ENCODE results near the gene EAF1.
"Not testable (repeated sequence)": the region's sequence is repeated elsewhere in the genome, so short reads cannot be mapped to it uniquely, and the experiment has no call there.

The EAF1 gene

DNA sequence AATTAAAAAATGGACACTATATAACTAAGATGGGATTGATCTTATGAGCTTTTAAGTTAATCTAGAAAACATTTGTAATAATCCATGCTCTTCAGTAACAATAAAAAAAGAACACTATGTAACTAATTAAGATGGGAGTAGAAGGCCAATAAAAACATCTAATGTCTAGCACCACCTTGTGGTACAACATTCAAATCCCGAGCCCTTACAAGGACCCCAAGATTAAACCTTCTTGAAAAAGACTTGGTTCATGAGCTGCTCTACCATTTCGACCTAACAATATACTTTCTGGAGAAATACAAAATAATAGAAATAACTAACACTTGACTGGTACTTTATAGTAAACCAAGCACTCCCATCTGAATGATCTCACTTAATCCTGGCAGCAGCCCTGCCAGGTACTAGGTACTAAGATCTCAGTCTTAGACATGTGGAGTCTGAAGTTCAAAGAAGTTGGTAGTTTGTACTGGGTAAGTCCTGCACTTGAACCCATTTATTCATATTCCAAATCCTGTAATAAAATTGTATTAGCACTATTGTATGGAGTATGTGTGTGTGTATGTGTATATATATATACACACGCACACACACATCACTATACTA is 21.8 kb upstream of the EAF1 start:
- no peak for DNase-seq (ENCODE audit: low spot score)

DNA sequence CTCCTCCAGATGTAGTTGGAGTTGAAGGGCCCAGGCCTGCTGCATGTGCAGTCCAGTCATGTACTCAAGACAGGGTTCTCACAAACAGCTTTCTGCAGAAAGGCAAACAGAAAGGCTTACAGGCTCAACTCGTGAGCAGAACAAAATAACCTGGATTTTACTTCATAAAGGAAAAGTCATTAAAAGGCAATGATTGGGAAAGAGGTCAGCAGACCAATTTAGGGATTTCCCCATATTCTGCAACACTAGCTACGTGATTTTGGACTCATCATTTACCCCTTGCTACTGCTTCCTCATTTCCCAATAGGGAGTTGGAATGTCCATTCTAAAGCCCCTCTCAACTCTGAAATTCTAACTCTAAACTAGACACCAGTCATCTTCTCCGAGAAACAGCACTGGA is 18.2 kb upstream of the EAF1 start:
- no peak for DNase-seq (ENCODE audit: low spot score)

DNA sequence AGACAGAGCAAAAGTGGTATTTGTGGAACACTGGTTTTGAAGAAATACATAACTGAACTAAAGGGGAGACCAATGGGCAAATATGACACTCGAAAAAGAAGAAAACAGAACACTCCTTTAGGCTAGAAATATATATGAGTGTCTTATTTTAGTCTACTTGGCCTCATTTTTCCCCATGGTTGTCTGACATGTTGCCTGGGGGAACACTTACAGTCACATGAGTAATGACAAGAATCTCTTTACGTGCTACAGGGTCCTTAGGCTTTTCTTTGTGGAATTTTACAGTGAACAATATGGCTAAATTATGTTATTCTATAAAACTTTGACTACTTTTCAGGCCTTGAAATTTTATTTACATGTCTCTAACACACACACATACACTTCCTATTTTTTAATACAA is 17.6 kb upstream of the EAF1 start:
- DNase-seq (ENCODE audit: low spot score), result no peak

DNA sequence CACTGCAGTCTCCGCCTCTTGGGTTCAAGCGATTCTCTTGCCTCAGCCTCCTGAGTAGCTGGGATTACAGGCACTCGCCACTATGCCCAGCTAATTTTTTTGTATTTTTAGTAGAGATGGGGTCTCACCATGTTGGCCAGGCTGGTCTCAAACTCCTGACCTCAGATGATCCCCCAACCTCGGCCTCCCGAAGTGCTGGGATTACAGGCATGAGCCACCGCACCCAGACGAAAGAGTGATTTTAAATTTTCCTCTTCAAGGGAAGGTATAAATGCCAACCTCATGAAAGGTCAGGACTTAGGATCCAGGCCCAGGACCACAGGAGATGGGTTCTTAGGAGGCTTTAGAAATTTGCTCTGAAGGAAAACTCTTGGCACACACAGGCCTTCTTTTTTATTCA is 16.4 kb upstream of the EAF1 start:
- DNase-seq (ENCODE audit: low spot score), result not testable (repeated sequence)

DNA sequence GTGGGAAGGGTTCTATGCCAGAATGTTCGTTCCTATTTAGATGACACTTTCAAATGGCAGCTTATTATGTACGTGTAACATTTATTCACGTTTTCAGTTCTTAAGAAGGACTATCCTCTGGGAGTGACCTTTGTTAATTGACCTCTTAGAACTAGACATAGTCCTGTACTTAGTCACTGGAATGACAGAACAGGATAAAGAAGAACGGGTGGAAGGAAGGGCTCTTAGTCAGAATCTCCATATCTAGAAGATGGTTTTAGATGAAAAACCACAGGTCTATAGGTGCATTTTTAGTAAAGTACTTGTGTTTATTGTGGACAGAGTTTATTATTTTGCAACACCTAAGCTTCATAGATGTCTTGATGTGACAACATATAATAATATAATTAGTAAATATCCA is 6.5 kb upstream of the EAF1 start:
- DNase-seq (ENCODE audit: low spot score), result no peak

DNA sequence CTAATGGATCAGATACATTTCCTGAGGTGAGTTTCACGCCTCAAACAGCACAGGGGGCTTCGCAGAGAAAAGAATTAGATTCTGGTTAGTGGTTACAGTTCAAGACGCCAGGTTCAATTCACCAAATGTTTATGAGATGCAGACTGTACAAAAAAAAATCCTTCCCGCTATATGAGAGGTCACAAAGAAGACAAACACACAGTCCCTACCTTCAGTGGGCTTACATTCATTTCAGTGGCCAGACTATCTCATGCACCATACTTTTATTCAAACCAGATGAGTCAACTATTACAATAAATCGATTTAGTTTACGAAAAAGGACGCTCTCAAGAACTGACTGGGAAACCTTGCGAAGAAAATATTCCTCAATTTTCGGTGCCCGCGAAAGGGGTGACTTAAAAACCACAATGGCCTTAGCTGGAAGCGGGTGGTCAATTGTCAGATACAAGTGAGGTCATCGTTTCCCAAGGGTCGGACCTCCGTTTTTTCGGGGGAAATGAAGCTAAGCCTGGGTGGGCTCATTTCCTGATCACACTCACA is 749 bp upstream of the EAF1 start:
- DNase-seq (ENCODE audit: low spot score), result no peak

DNA sequence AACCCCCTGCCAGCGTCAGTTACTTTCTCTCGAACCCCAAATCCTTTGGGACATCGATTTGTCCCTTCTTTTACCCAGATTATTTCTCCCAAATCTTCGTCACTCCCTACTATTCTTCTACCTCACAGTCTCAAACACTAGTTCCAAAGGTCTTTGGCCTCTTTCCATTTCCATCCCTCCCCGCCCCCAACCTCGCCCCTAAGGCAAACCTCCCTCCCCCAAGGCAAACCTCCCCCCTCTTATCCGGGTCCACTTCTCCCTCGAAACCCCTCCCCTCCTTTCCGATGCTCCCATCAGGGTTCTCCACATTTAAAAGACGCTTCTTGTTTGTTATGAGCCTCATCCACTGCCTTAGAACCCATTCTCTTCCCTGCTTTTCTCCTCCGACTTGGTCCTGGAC is 583 bp downstream of the EAF1 start:
- DNase-seq (ENCODE audit: low spot score), result no peak

DNA sequence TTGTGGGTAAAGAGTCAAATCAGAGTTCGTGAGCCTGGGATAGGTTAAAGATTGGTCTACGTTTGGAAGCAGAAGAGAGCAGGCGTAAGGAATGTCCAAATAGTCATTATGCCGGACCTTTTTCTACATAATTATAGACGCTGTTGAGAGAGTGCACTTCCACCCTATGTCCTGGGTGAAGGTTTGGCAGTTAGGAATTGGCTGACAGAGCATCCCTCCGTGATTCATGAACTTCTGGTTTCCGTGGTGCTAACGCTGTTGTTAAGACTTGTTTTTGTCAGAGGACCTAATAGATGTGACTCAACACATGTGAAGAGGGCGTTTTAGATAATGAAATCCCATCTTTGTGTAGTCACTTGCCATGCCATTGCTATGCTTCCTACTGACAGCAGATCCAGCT is 1.1 kb downstream of the EAF1 start:
- DNase-seq (ENCODE audit: low spot score), result no peak

DNA sequence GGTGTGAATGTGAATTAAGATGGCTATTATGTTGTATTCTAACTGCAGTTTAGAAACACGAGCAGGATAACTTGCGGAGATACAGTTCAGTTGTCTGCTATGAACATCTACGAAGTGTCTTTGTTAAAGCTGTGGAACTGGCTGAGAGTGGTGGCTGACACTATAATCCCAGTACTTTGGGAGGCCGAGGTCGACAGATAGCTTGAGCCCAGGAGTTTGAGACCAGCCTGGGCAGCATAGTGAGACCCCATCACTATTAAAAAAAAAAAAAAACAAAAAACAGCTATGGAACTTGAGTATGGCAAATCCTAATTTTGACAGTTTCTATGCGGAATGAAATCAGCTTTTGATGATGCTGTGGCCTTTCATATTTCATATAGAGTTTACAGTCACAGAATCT is 1.7 kb downstream of the EAF1 start:
- DNase-seq (ENCODE audit: low spot score), result no peak

DNA sequence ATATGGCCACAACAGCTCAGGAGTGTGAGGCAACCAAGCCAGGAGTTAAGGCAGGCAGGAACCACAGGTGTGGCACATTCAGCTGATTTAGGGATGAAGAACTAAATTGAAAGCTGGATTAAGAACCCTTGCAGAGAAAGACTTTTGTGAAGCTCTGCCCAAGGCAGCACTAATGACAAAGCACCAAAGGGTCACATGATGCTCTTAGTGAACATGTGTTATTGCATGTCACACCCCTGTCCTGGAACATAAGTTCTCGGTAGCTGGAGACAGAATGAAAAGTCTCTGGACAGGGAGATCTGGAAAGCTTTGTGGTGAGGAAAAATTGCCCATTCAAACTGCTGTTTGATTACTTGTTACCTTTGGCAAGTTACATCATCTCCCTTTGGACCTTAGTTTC is 3.2 kb downstream of the EAF1 start:
- no peak for DNase-seq (ENCODE audit: low spot score)

DNA sequence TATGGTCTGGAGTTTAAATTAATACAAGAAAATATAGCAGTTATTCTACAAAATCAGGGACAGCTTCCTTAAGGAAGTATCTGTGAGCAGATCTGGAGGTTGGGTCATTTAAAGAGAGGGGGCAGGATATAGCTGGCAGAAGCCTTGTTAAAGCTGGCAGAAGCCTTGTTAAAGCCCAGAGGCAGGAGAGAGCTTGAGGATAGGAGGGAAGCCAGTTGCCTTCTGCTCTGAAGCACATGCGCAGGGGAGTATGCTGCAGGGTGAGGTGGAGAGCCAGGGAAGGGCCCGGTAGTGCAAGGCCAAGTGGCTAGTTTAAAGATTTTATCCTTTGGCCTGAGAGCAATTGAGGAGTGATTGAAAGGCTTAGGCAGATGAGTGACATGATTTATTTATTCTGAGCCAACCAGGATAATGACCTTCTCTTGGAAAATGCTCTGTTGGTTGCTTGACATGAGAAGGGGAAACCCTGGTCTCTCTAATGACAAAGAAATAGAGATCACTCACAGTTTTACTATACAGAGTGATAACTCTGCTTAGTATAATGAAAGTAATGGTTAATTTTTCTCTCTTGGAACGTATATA is 3.9 kb downstream of the EAF1 start:
- DNase-seq (ENCODE audit: low spot score), result no peak

DNA sequence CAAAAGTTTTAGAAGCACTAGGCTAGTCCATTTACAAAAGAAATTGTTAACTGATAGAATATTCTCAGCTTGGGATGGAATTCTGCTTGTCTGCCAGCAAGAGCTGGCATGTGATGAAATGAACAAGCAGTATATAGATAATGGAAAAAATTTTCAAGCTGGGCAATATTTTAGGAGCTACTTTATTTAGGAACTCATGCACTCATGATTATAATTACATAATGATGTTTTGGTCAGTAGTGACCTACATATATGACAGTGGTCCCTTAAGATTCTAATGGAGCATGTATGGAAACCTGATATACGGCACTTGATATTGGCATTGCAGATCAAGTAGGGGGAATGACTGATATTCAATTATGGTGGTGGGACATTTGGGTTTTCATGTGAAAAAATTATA is 6.1 kb downstream of the EAF1 start:
- DNase-seq (ENCODE audit: low spot score), result no peak

DNA sequence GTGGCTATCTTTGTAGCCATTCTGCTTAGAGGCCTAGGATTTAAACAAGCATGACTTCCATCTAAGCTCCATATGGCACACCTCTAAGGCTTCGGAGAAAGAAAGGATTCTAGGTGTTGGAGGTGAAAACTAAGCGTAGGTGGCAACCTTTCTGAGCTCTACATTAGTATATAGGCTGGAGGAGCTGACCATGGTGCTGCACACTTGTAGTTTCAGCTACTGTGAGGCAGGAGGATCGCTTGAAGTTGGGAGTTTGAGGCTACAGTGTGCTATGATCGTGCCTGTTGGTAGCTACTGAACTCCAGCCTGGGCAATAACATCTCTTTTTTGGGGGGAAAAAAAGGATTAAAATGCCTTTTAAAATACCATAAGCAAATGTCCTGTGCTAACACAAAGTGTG is 7.4 kb downstream of the EAF1 start:
- no peak for DNase-seq (ENCODE audit: low spot score)

DNA sequence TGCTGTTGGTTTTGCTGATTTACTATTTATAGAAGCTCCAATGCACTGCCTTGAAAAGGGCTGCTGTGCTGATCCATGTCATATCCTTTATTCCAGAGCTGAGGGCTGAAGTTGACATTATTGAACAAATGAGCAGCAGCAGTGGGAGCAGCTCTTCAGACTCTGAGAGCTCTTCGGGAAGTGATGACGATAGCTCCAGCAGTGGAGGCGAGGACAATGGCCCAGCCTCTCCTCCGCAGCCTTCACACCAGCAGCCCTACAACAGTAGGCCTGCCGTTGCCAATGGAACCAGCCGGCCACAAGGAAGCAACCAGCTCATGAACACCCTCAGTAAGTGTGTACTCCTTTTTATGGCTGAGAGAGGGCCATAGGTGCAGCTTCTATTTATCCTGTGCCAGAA is 8.8 kb downstream of the EAF1 start:
- peak; percentile 70 for DNase-seq (ENCODE audit: low spot score)

DNA sequence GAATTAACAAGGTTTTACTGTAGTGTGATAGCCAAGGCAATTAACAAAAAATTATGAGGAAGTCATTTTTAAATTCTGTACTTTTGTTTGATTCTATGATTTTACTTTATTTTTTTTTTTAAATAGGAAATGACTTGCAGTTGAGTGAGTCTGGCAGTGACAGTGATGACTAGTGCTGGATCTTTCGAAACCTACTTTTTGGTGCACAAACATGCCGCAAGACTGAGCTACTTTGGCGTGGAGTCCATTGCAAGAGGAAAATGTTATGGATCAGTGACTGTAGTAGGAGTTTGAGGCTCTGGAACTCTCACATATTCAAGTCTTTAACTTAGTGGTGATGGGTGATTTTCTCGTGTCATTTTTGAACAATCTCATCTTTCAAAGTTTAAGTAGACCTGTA is 11.6 kb downstream of the EAF1 start:
- no peak for DNase-seq (ENCODE audit: low spot score)

DNA sequence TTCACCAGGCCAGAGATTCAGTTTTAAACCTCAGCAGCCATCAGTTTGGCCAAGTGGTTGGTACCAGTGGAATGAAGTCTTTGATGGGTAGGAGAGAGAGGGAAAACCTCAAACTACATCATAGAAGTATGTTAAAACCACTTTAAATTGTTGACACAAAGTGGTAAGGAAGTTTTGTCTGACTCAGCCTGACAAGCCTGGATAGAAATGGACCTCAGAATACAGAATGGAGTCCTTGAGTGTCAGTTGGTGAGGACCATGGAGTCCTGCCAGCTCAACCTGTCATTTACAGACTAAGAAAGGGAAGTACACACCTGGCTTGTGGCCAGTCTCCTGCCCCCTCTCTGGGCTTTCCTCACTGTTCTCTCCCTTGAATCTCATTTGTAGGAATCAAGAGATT is 12.1 kb downstream of the EAF1 start:
- DNase-seq (ENCODE audit: low spot score), result no peak

DNA sequence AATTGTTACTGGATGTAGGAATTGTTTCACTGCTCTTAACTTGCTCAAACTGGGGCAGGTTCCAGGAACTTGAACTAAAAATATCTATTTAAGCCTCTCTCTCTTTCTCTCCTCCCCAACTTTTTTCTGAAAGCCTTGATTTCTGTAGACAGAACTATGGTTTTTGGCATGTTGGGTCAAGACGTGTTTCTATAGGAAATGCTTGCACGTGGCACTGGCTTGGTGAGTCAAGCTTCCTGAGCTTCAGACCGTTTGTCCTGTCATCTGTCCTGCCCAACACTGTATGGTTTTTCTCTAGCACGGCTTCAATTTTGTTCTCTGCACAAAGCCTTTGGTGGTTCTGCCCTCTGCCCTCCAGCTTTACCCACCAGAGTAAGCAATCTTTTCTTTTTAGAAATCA is 13.5 kb downstream of the EAF1 start:
- DNase-seq (ENCODE audit: low spot score), result peak; percentile 50

DNA sequence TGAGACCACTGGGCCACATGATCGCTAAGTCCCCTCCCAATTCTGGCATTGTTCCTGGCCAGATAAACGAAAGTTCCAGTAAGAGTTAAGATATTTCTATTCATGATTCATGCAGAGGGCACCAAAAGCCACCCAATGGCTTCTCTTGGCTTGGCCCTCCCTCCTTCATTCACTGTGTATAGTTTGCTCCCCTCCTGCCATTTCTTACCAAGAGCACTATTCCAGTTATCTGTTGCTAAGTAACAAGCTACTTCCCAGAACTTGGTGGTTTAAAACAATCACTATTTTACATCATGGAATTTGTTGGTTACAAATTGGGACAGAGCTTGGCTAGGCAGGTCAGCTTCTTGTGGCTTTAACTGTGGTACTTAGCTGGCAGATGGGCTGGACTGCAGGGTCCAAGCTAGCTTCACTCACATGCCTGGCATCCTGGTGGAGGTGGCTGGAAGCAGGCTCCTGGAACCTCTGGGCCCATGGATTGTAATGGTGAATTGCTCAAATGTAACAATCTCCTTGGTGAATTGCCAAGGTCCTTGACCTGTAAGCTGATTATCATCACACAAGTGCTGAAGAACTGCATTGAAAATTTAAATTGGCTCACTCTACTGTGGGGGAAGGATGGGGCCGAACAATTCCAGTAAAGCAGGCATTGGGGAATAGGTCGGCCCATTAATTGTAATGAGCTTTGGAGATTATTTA is 16.6 kb downstream of the EAF1 start:
- no peak for DNase-seq (ENCODE audit: low spot score)

DNA sequence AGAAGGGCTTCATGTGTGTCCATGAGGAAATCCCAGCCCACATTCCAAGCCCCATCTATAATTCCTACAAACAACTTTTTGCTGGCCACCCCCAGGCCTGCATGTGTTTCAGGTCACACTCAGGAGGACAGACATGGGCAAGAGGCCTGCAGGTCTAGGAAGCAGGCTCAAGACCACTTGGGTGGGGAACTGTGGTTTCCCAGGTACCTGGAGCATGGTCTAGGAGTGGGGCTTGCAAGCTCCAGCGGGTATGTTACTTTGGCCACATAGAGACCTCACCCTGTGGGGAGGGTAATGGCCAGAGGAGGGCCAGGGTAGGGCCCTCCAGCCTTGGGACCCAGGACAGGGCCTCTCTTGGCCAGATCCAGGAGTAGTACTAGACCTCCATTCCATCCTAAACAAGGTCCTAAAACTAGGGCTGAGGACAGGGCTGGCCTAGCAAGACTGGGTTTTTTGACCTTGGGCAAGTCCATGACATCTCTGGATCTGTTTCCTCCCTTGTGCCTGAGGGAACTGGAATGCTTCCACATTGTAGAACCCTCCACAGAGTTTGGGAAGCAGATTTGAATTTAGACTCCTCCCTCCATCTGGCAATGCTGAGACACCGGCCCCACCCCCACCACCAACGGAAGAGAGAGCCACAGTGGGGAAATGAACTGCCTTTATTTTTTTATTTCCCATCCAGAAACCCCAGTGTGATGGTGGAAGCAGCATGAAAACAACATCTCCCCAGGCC is 22.3 kb downstream of the EAF1 start:
- DNase-seq (ENCODE audit: low spot score), result no peak

DNA sequence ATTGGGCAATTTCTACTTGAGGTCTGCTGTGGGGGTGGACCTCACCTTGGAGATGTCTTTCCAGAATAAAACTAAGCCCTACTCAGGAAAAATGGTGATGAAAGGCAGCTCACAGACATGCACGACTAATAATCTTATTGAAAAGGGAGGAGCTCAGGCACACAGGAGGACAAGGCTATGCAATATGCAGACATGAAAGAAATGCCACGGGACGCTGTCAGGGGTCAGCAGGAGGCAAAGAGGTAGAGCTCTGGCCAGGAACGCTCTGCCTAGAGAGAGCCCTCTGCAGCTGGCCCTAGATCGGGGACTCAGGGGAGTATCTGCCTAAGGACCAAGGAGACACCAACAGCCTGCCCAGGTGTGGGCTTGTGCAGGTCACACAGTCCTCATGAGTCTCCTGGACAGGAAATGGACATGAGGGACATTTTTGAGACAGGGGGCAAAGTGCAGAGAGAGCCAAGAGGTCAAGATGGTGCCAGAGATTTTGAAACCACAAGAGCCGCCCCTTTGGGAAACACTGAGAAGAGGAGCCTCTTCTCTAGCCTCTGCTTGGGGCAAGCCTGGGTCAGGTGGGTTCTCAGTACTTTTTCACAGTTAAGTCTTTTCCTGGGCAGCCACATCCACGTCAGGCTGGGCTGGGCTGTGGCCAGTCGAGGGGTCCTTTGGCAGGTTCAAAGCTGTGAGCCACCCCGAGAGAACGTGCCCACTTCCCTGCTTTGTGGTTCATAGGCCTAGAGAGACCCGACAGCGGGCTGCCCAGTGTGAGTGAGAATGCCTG is 23.2 kb downstream of the EAF1 start:
- no peak for DNase-seq (ENCODE audit: low spot score)

DNA sequence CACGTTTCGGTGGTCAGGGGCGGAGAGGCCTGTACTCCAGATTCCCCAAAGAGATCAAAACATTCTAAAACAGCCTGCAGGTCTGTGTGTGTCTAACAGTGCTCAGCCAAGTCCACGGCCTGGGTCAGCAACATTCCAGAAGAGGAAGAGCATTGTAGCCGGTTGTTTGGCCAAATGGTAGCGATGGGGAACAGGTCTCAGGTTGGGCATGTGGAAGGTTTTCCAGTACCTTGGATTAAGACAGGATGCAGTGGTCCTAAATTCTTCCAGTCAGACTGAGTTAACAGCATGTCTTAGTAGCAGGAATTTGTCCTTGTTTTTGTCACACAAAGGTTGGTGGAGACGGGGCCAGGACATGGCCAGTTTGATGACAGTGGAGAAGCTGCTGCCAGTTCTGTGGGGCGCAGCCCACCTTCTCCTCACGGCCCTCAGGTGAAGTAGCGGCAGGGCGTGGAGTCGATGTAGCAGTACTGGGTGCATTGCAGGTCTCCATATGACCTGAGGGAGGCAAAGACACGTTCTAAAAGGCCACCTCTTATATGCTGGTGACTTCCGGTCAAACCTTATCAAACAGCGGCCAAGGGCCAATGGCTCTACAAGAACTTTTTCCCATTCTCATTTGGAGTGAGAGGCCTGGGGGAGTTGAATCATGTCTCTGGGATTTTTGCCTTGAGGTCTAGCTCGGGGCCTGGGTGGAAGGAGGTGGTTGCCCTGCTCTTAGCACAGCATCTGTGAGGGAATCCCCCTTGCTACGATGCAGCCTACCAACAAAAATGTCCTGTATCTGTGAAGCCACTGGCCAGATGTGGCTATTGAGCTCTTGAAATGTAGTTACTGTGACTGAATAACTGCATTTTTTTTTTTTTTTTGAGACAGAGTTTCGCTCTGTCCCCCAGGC is 24.1 kb downstream of the EAF1 start:
- no peak for DNase-seq (ENCODE audit: low spot score)
